Epithelial cell of prostate (primary cell): ENCODE results near the gene CAPN8.

Experiments
- DNase-seq: peaks from one replicate; pipeline ENCODE4 v3.0.0-alpha.2; 2011; ENCODE audit warnings: low read depth, low spot score
- H3K27ac ChIP-seq: fragments of 450-650 bp; 2 replicates; pipeline ENCODE4 v1.5.1; 2017; ENCODE audit warnings: mild to moderate bottlenecking

CAPN8 gene

DNA sequence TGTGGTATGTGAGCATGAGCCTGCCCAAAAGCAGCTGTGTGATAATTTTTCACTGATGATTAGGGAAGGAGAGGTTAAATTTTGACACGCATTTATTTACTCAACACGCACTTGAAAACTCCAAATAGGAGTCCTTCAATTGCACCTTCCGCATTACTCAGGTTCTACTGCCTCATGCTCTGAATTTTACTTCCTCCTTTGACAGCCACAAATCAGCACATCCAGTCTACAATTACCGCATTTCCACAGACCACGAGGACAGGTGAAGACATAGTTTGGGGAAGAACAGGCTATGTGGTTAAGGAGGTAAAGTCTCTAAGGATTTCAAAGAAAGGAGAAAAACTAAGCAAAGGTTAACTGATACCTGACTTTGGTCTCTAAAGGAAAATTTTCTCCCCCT is 2.6 kb downstream of the CAPN8 start:
- DNase-seq = no peak
- H3K27ac ChIP-seq = no peak overlapping the region

DNA sequence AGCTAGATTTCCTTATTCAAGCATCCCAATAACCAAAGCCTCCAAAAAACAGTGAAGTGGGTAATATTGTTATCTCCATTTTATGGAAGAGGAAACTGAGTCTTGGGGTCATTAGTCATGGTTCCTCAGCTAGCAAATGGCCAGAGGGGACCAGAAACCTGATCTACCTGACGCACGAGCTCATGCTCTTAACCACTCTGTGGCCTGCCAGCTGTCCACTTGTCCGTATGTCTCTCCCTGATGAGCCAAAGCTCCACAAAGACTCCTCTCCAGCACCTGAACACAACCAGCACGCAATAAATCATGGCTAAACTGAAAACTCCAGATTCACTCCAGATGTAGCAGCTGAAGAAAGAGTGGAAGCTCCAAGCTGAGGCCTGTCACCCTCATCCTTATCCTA is 5.8 kb downstream of the CAPN8 start:
- no peak for DNase-seq
- H3K27ac ChIP-seq = no peak overlapping the region

DNA sequence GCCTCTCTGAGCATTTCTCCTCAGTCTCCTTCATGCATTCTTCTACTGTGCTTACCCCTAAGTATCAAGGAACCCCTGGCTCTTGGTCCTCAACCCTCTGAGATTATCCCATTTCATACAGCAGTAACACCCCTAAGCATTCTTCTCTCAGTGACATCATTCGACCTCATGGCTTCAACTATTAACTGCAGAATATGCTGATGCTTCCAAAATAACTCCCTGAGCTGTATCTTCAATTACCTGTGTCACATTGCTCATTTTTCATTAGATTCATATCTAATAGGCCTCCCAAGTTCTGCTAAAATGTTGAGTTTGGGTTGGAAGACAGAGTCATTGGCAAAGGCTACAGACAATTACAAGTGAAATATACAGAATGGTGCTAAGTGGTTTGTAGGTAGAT is 7.5 kb downstream of the CAPN8 start:
- H3K27ac ChIP-seq = no peak overlapping the region
- DNase-seq = no peak

DNA sequence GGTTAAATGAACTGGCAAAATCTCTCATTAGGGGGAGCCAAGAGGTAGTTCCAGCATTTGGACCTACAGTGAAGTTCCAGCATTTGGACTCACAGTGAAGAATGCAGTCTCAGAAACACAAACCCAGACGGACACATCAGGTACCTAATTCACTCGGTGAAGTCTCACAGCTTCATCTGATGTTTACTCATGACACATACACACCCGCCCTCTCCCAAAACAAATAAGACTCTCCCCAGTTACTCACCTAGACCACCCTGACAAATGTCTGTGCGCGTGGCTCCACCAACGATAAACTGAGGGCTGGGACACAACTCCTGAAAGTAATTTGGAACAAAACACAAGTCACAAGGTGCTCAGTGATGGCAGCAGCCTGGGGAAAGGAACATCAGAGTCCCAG is 11.4 kb downstream of the CAPN8 start:
- DNase-seq = peak; percentile 51
- peak overlapping the region; percentile 70 for H3K27ac ChIP-seq

DNA sequence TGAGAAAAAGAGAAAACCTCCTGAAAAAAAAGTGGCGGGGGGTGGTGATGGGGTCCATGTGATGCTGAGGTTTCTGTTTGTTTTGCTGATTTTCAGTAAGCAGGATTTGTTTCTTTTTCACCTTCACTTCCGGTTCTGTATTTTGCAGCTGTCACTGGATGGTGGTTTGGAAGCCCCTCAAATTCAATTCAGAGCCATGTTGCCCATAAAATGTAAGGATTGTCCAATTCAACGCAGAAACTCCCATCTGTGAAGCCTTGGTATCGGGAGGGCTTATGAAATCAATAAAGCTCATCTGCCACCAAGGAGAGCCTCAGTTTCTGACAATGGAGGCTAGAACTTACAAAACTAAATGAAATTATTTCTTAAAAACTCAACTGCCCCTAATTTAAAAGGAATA is 12.1 kb downstream of the CAPN8 start:
- no peak for DNase-seq
- H3K27ac ChIP-seq = peak overlapping the region; percentile 70

DNA sequence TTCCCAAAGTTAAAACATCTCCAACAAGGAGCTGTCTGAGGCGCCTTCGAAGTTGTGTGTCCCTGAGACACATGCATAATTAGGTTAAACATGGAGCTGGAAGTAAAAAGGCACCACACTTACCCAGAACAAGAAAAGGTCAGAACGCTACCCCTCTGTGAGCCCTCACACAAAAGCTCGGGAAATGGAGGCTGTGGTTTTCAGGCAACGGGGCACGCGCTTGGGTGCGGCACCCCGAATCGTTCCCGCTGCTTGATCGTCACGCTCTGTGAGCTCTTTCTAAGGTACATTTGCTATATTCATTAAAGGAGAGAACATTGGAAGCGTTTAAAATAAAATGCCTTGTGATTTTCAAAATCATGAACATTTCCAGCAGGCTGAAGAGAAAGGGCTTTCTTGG is 12.5 kb downstream of the CAPN8 start:
- no peak for DNase-seq
- H3K27ac ChIP-seq = no peak overlapping the region

DNA sequence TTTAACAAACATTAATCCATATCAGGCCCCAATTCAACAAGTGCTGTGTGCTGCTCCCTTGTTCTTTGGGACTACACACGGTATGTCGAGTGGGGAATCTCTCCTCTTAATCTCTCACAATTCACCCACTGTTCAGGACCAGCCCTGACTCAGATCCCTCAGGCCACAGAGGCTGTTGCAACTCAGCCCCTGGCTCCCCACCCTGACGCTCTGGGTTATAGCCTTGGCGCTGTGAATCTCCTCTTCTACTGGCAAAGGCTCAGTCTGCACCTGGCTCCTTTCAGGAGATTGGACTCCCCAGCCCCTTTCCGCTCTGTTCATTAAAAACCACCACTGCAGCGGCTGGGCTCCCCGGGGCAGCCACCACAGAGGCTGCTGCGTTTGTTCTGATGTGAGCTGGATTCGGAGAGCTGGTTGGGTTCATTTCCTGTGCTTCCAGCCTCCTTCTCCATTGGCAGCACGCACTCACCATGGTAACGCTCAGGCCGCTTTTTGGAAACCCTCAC is 13.0 kb downstream of the CAPN8 start:
- peak overlapping the region; percentile 12 for H3K27ac ChIP-seq
- no peak for DNase-seq

DNA sequence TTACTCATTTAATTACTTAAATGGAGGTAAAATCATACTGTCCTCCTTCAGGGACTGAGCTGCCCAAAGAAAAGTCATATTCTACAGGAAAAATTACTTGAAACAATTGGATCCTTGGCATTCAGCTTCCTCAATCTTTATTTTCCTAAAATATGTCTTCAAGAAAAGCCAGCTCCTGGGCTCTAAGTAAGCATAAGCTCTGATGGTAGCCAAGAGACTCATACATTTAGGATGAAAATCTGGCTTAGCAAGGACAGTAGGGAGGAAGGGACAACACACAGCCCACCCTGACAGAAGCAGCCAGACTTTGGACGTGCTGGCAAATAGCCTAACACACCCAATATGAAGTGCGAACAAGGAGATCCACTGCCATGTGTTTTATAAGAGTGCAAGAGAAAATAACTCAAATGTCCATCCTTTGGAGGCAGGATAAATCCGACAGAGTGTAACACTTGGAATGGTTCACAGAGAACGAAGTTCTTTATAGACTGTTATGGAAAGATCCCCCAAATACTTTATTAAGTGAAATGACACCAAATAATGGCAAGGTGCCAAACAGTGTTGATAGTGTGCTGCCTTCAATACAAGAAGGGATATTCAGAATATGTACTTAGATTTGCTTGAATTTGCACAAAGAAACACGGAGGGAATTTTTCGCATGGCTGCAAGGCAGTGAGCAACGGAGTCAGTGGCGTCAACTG is 14.1 kb downstream of the CAPN8 start:
- H3K27ac ChIP-seq = no peak overlapping the region
- no peak for DNase-seq

DNA sequence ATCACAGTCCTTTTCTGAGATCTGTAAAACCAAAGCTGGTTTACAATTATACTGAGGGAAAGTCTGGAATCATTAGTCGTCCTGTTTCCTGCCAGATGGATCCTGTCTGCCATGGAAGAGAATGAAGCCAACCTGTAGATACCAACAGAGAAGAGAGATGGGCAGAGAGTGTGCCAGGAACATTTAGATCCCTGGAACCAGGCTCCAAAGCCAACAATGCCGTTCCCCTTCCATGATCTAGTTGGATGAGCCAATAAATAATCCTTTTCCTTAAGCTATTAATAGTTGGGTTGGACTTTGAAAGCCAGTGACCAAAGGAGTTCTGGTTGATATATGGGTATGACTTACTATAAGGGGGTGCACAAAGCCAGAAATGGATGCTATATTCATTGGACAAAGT is 15.0 kb downstream of the CAPN8 start:
- no peak overlapping the region for H3K27ac ChIP-seq
- DNase-seq = no peak

DNA sequence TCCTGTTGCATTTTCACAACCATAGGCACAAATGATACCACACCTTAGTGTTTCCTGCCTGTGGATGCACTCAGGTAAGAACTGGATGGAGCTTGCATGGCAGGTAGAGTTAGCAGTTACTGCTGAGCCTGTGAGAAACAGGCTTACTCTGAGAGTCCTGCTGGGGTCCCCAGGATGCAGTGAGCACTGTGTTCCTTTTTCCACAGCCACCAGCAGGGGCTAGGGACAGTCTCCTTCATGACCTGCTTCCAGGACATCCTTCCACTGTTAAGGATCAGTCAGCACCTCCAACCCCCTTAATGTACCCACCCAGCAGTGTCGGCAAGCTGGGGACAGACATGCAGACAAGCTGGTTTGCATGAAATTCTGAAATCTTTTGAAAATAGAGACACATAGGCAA is 16.3 kb downstream of the CAPN8 start:
- DNase-seq = no peak
- H3K27ac ChIP-seq = no peak overlapping the region

DNA sequence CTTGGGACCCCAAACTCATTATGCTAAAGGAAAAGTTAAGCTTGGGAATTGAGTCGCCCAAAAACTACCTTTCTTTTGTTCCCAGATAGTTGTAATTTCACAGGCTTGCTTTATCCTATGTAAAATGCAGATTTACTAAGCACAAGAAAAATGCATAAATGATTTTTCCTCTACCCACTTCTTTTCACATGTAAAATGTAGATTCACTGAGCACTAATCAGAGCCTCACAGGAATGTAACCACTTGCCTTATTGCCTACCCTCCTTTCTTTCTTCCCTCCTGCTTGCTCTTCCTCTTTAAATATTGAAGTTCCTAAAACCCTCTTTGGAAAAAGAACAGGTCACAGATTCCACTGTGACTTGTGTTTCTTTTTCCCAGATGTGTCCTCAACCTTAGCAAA is 18.3 kb downstream of the CAPN8 start:
- DNase-seq = no peak
- H3K27ac ChIP-seq = no peak overlapping the region

DNA sequence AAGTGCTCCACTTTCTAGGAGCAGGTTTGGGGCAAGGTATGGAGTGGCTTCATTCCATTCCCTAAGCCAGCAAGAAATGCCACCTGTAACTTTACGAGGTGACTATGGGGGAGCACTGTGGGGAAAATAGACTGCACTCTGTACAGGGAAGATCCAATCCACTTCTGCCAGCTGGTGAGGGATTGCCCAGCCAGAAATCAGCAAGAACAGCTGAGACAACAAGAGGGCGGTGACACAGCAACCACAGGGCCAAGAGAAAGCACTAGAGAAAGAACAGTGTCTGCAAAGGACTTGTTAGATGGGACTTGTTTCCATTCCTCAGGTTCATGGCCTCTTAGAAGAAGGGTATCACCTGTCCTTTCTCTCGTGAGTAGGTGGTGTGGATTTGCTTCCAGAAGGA is 19.6 kb downstream of the CAPN8 start:
- no peak for DNase-seq
- no peak overlapping the region for H3K27ac ChIP-seq

DNA sequence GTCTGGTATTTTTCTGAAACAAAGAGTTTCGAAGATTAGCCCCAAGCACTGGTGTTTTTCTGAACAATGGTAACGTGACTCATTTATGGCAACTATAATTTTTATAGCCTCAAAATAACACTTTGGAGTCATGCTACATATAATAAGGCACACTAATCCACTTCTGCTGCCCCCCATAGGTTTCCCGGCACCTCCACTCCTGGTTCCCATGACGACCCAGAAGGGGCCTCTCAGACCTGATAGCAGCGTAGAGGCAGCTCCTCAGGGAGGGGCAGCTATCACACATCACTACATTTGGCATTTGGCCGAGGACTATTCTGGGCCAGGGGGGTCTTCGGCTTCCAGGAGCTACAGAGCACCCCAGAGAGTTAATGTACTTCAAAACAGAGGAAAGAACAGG is 23.3 kb downstream of the CAPN8 start:
- H3K27ac ChIP-seq = no peak overlapping the region
- DNase-seq = no peak

DNA sequence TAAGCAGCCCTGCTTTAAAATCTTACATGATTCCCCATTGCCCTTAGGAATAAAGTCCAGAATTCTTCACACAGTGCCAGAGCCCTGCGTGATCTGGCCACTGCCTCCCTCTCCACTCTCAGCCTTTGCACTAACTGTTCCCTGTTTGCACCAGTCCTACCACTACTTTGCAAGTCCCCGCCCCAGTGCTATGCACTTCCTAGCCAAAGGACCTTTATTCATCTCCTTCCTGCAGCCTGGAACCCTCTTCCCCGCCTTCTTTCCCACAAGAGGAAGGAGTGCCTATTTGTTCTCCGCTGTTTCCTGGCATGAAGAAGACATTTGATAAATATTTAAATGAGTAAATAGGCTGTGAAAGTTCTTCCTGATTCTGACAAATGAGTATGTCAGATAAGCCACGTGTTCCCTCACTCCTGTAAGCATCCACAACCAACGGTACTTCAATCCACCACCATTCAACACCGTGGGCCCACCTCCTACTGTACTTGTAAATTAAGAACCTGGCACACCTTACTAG is 23.9 kb downstream of the CAPN8 start:
- no peak for DNase-seq
- H3K27ac ChIP-seq = no peak overlapping the region

DNA sequence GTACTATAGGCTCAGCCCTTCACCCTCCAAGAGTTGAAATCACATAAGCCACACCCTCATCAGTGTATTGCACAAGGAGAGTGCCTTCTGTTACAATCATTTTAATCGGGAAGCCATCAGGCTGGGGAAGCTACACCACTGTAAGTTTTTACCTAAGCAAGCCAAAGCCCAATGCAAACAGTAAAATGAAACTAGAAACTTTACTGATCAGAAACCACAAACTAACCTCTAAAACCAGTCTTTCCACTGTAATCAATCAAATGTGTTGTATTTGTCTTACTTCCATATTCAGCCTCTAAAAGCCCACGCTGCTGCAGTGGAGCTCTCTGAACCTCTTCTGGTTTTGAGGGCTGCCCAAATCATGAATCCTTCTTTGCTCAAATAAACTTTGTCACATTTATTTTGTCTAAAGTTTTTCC is 26.2 kb downstream of the CAPN8 start:
- no peak overlapping the region for H3K27ac ChIP-seq
- peak; percentile 43 for DNase-seq

DNA sequence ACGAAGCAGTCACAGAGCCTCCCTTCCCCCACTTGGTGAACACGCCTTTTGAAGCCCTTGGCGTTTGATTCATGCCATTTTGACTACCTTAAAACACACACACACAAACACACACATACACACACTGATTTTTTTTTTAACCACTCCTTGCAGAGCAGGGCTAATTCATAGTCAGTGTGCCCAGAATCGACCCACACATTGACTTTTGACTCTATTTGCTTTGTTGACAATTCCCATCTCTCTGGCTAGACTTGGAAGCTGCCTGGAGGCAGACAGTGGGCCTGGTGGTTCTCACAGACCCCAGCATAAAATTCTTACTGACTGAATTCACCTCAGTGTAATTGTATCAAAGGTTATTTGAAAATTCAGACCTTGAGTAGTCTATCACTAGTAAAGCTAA is 30.3 kb downstream of the CAPN8 start:
- DNase-seq = no peak
- no peak overlapping the region for H3K27ac ChIP-seq

DNA sequence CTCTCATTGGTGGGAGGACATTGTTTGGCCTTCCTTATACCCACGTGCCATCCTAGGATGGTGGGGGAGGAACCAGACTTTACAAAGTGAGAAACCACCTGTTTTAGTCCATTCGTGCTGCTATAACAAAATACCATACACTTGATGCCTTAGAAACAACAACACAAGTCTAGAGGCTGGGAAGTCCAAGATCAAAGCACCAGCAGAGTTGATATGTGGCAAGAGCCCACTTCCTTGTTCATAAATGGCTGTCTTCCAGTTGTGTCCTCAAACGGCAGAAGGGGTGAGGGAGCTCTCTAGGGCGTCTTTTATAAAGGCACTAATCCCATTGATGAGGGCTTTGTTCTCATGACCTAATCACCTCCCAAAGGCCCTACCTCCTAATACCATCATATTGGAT is 31.1 kb downstream of the CAPN8 start:
- DNase-seq = no peak
- no peak overlapping the region for H3K27ac ChIP-seq

DNA sequence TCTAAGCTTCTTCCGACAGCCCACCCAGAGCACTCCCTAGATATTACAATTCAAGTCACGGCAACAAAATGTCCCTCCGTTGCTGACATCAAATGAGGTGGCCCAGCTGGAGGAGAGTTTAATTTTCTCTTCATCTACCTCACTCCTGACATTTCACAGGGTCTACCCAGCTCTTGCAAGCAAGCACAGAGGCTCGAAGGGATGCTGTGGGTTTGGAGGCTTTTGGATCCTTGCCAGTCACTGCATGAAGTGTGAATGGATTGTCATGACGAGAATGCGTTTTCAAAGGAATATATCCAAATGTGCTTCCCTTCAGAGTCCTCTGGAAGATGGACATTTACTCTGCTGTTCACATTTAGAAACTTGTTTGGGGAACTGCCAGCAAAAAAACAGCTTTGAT is 33.5 kb downstream of the CAPN8 start:
- DNase-seq = no peak
- H3K27ac ChIP-seq = no peak overlapping the region

DNA sequence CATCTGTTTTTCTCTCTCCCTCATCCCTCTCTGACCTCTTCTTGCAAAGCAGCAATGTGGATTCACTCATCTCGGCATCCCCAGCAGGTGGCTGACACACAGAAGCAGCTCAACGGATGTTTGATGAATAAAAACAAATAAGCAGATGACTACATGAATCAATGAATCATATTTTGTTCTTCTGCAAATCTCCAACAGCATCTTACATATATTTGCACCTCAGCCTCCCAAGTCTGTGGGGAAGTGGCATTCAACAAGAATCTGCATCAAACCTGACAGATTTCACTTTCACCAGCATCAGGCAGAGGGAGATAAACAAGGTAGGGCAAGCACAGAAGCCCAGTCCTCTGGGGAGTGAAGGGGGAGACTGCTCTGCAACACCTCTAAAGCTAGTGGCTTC is 34.0 kb downstream of the CAPN8 start:
- DNase-seq = no peak

DNA sequence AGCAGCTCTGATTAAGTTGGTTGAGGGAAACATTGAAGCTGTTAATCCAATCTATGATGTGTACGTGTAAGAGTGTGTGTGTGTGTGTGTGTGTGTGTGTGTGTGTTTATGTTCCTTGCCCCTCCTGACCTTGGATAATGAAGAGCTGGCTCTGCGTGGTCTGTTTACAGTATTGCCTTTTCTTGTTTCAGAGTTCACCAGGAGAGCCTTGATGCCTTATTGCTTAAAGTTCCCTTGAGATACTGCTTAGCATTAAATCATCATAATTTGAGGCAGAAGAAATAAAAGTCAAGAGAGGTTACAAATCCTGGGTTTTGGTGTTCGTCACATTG is 36.4 kb downstream of the CAPN8 start:
- DNase-seq = no peak
- H3K27ac ChIP-seq = no peak overlapping the region

More for the DNA sequence above, 34.0 kb downstream of the CAPN8 start:
- H3K27ac ChIP-seq = no peak overlapping the region

DNA sequence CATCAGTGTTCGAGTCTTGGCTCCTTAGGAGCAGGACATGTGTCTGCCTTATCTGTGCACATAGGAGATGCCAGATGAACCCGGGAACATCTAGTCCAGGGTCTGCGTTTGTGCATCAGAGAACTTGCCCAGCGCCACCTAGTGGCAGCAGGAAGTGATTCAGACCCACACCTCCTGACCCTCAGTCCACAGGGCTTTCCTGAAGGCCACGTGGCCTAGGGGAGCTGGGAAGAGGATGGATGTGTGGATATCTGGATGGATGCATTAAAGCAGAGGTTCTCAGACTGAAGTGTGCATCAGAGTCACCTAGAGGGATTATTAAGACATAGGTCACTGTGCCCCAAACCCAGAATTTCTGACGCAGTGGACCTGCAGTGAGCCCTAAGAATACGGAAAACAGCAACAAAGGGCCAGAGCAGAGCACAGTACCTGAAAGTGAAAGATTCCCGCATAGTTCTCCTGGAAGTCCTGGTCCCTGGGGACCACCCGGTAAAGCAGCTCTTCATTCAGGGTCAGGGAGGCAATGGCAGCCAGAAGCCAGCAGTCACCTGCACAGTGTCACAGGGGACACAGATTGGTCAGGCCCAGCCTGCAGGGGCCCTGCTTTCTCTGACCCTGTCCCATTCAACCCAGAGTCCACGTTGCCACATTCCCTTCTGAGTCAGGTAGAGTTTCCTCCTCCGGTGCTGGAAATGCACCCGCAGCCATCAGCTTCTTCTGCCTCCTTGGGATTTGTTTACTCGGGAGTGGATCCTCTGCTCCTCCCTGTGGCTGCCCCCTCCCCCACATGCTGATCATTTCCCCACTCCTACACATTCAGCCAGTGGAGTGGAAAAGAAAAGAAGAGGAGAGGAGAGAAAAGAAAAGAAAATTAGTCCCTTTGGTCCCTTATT is 37.0 kb downstream of the CAPN8 start:
- no peak for DNase-seq
- no peak overlapping the region for H3K27ac ChIP-seq
